H1 (cell line): ENCODE data around the gene MYMX. TPM values are rescaled to one million over a fixed set of nuclear protein-coding genes. Genes with fewer than 3 reads are reported as not detected.
A peak's percentile ranks its signal among the peaks of the same experiment; 100 is the strongest.

Source experiments
- CTCF ChIA-PET: fragments of 300-600 bp; sonication (Branson Sonifier 250); formaldehyde crosslinking; loops from one replicate; lab custom pipeline; 2021; ENCODE audit not compliant: partially characterized antibody; lab: Charles Lee
- POLR2A ChIA-PET: fragments of 300-600 bp; sonication (Branson Sonifier 250); formaldehyde crosslinking; loops from one replicate; lab custom pipeline; 2021; ENCODE audit warnings: inconsistent platforms; ENCODE audit not compliant: partially characterized antibody; lab: Charles Lee
- DNase-seq, 2 experiments: peaks; one replicate each; pipeline versions ENCODE4 v3.0.0 to v3.0.0-alpha.2; 2010 to 2022; ENCODE audit warnings: low spot score in 2 of 2, low read depth in 1 of 2, mixed read lengths in 1 of 2
- FAIRE-seq: peaks from 2 replicates; lab custom pipeline; 2011; peaks lifted over from hg19 to GRCh38; lab: Jason Lieb, UNC
- H2AFZ ChIP-seq: 2 replicates; pipeline ENCODE4 v1.8.1; 2012; ENCODE audit warnings: low read length, inconsistent platforms
- H2AK5ac ChIP-seq: 2 replicates; pipeline ENCODE4 v1.6.1; 2013; ENCODE audit warnings: low read depth, low read length
- H2BK120ac ChIP-seq: replicated peaks from 2 replicates; pipeline ENCODE3; 2013; ENCODE audit warnings: low read depth, low read length, inconsistent platforms
- H2BK12ac ChIP-seq: 2 replicates; pipeline ENCODE4 v1.6.1; 2013; ENCODE audit warnings: low read depth, low read length
- H2BK15ac ChIP-seq: 2 replicates; pipeline ENCODE4 v1.6.1; 2013; ENCODE audit warnings: low read length
- H2BK20ac ChIP-seq: 2 replicates; pipeline ENCODE4 v1.6.1; 2013; ENCODE audit warnings: low read length
- H2BK5ac ChIP-seq: 2 replicates; pipeline ENCODE4 v1.6.1; 2013; ENCODE audit warnings: low read depth, low read length
- H3K14ac ChIP-seq: 2 replicates; pipeline ENCODE4 v1.6.1; 2013; ENCODE audit warnings: inconsistent platforms; ENCODE audit not compliant: insufficient read length
- H3K18ac ChIP-seq: 2 replicates; pipeline ENCODE4 v1.6.1; 2013; ENCODE audit warnings: low read length; ENCODE audit errors: extremely low read depth
- H3K23ac ChIP-seq: 2 replicates; pipeline ENCODE4 v1.6.1; 2013; ENCODE audit warnings: inconsistent platforms; ENCODE audit not compliant: insufficient read length
- H3K23me2 ChIP-seq: 2 replicates; pipeline ENCODE4 v1.6.1; 2013; ENCODE audit warnings: low read depth, low read length
- H3K27ac ChIP-seq: 2 replicates; pipeline ENCODE4 v1.6.1; 2011; ENCODE audit warnings: low read depth, low read length, inconsistent platforms
- H3K27me3 ChIP-seq, 4 experiments: replicated peaks in 1 of 4; 1 replicate in 1 of 4; 2 replicates in 3 of 4; pipeline versions ENCODE4 v1.6.1 to v1.8.1; 2011 to 2013; ENCODE audit warnings: low read length in 3 of 4, mild to moderate bottlenecking in 3 of 4, inconsistent platforms in 2 of 4, mixed read lengths in 2 of 4, moderate library complexity in 1 of 4; ENCODE audit not compliant: control insufficient read depth in 3 of 4, insufficient read depth in 3 of 4; ENCODE audit errors: extremely low read depth in 1 of 4
- H3K36me3 ChIP-seq, 4 experiments: 2 replicates each; pipeline versions ENCODE4 v1.6.1 to v1.8.1; 2011 to 2013; ENCODE audit warnings: mild to moderate bottlenecking in 4 of 4, low read length in 3 of 4, moderate library complexity in 2 of 4, control low read depth in 1 of 4, inconsistent platforms in 1 of 4; ENCODE audit not compliant: insufficient read depth in 4 of 4, control insufficient read depth in 2 of 4
- H3K4ac ChIP-seq: replicated peaks from 2 replicates; pipeline ENCODE3; 2013; ENCODE audit warnings: low read length, low read depth, mixed read lengths, inconsistent platforms; ENCODE audit not compliant: insufficient read length
- H3K4me1 ChIP-seq, 4 experiments: replicated peaks in 1 of 4; 1 replicate in 1 of 4; 2 replicates in 3 of 4; pipeline versions ENCODE4 v1.6.1 to v1.8.1; 2011 to 2013; ENCODE audit warnings: low read length in 3 of 4, inconsistent platforms in 2 of 4, mixed read lengths in 1 of 4; ENCODE audit not compliant: insufficient read depth in 4 of 4, control insufficient read depth in 3 of 4
- H3K4me2 ChIP-seq, 2 experiments: 2 replicates each; pipeline versions ENCODE4 v1.6.1 to v1.8.1; 2011 to 2013; ENCODE audit warnings: low read depth in 2 of 2, low read length in 2 of 2, control low read depth in 1 of 2, inconsistent platforms in 1 of 2, mild to moderate bottlenecking in 1 of 2; ENCODE audit not compliant: insufficient read depth in 1 of 2
- H3K4me3 ChIP-seq, 4 experiments: fragments of 200-600, 300-600 bp in 1 of 4; sonication (generic), shearing (Covaris generic), sonication (Bioruptor Twin) in 1 of 4; 2 replicates each; pipeline versions ENCODE4 v1.5.1 to v1.8.1; 2011 to 2016; ENCODE audit warnings: low read length in 4 of 4, low read depth in 3 of 4, control low read depth in 2 of 4, inconsistent platforms in 2 of 4, mild to moderate bottlenecking in 2 of 4, mixed read lengths in 1 of 4, moderate library complexity in 1 of 4; ENCODE audit not compliant: insufficient read depth in 2 of 4; ENCODE audit errors: extremely low read depth in 1 of 4
- H3K56ac ChIP-seq: replicated peaks from 2 replicates; pipeline ENCODE3; 2013; ENCODE audit warnings: low read depth, mild to moderate bottlenecking, mixed read lengths, low read length, inconsistent platforms; ENCODE audit not compliant: insufficient read length
- H3K79me1 ChIP-seq: 2 replicates; pipeline ENCODE4 v1.6.1; 2013; ENCODE audit warnings: low read depth, low read length, control low read depth
- H3K79me2 ChIP-seq, 2 experiments: 2 replicates each; pipeline versions ENCODE4 v1.6.1 to v1.8.1; 2012 to 2013; ENCODE audit warnings: low read length in 2 of 2, mild to moderate bottlenecking in 2 of 2, inconsistent platforms in 1 of 2; ENCODE audit not compliant: insufficient read depth in 2 of 2, control insufficient read depth in 1 of 2
- H3K9ac ChIP-seq, 4 experiments: replicated peaks in 1 of 4; 1 replicate in 1 of 4; 2 replicates in 3 of 4; pipeline versions ENCODE4 v1.6.1 to v1.8.1; 2011 to 2013; ENCODE audit warnings: low read depth in 3 of 4, low read length in 3 of 4, control low read depth in 2 of 4, mild to moderate bottlenecking in 2 of 4, moderate library complexity in 2 of 4, inconsistent platforms in 1 of 4; ENCODE audit errors: extremely low read depth in 1 of 4
- H3K9me3 ChIP-seq, 2 experiments: 2 replicates each; pipeline versions ENCODE4 v1.6.1 to v1.8.1; 2012 to 2013; ENCODE audit warnings: mild to moderate bottlenecking in 2 of 2, moderate library complexity in 2 of 2, control low read depth in 1 of 2, inconsistent platforms in 1 of 2, low read depth in 1 of 2, low read length in 1 of 2, mixed read lengths in 1 of 2; ENCODE audit not compliant: insufficient read depth in 2 of 2
- H4K20me1 ChIP-seq, 2 experiments: replicated peaks in 1 of 2; 2 replicates each; pipeline versions ENCODE3 to v1.8.1; 2011 to 2013; ENCODE audit warnings: inconsistent platforms in 2 of 2, low read length in 2 of 2, mild to moderate bottlenecking in 1 of 2; ENCODE audit not compliant: insufficient read depth in 2 of 2, control insufficient read depth in 1 of 2
- H4K5ac ChIP-seq: 2 replicates; pipeline ENCODE4 v1.6.1; 2013; ENCODE audit warnings: low read length, low read depth, mixed read lengths, inconsistent platforms; ENCODE audit not compliant: insufficient read length
- H4K8ac ChIP-seq: 2 replicates; pipeline ENCODE4 v1.8.0; 2013; ENCODE audit warnings: mild to moderate bottlenecking, moderate library complexity, low read length, inconsistent platforms; ENCODE audit not compliant: insufficient read depth; ENCODE audit errors: extremely low read depth
- H4K91ac ChIP-seq: replicated peaks from 2 replicates; pipeline ENCODE3; 2013; ENCODE audit warnings: low read length, mixed read lengths, inconsistent platforms; ENCODE audit not compliant: insufficient read length
- ASH2L ChIP-seq: fragments of 200-600, 300-600 bp; sonication (generic); IDR thresholded peaks from one replicate; pipeline ENCODE4 v1.7.1; 2017; ENCODE audit warnings: low read length
- CHD1 ChIP-seq: IDR thresholded peaks from 2 replicates; pipeline ENCODE4 v1.6.1; 2012; ENCODE audit warnings: low read depth, low read length, improper control_type of control experiment
- CHD2 ChIP-seq: IDR thresholded peaks from 2 replicates; pipeline ENCODE4 v1.6.1; 2012; ENCODE audit warnings: low read length, improper control_type of control experiment
- CREB1 ChIP-seq: IDR thresholded peaks from 2 replicates; pipeline ENCODE4 v1.6.1; 2012; ENCODE audit warnings: inconsistent platforms
- MAX ChIP-seq: IDR thresholded peaks from 2 replicates; pipeline ENCODE4 v1.6.1; 2012; ENCODE audit warnings: inconsistent platforms
- PHF8 ChIP-seq: fragments of 200-600 bp; sonication (generic); conservative IDR thresholded peaks from 2 replicates; pipeline ENCODE4 v1.7.1; 2012; ENCODE audit warnings: low read depth, mild to moderate bottlenecking, inconsistent platforms, low read length, moderate library complexity
- RFX5 ChIP-seq: IDR thresholded peaks from 2 replicates; pipeline ENCODE4 v1.6.1; 2011; ENCODE audit warnings: low read depth, low read length, improper control_type of control experiment, borderline replicate concordance
- RNF2 ChIP-seq: fragments of 200-900, 300-1000 bp; sonication (generic); IDR thresholded peaks from 2 replicates; pipeline ENCODE4 v1.7.1; 2016; ENCODE audit warnings: borderline replicate concordance, low read depth, mild to moderate bottlenecking, antibody characterized with exemption, low read length; ENCODE audit not compliant: poor library complexity, severe bottlenecking; ENCODE audit errors: missing control alignments
- SUZ12 ChIP-seq: fragments of 200-600 bp; sonication (generic); IDR thresholded peaks from 2 replicates; pipeline ENCODE4 v1.6.1; 2012; ENCODE audit warnings: mild to moderate bottlenecking, inconsistent platforms, low read length, moderate library complexity, mixed read lengths
- TEAD4 ChIP-seq: IDR thresholded peaks from 2 replicates; pipeline ENCODE4 v1.6.1; 2012; ENCODE audit warnings: low read depth, low read length, inconsistent platforms, mixed read lengths
- WGBS, 2 experiments: shearing (Covaris generic) in 1 of 2; methylation state at CpG; one replicate each; pipeline versions ENCODE4 v1.1.6 to v1.1.7; 2013 to 2015; ENCODE audit warnings: low lambda C conversion rate in 2 of 2, mixed read lengths in 2 of 2, inconsistent platforms in 1 of 2, low coverage in 1 of 2, missing lambda C conversion rate in 1 of 2; ENCODE audit not compliant: insufficient replicate concordance in 2 of 2, insufficient coverage in 1 of 2, insufficient read length in 1 of 2; ENCODE audit errors: extremely low coverage in 1 of 2, missing lambda C conversion rate in 1 of 2; 5-methylcytosine and 5-hydroxymethylcytosine counted together
- polyA plus RNA-seq, 7 experiments: library from polyadenylated mRNA; depleted of rRNA in 3 of 7; stranded (reverse) in 5 of 7; unstranded in 2 of 7; fragments of >200 nt in 5 of 7; fragments of 200-250 nt in 2 of 7; gene quantifications; 1 replicate in 5 of 7; 2 replicates in 1 of 7; 4 replicates in 1 of 7; pipeline versions ENCODE4 v1.2.1 to v1.2.3, GENCODE V29; 2011 to 2013; ENCODE audit warnings: missing spikeins in 2 of 7, mixed read lengths in 2 of 7
- total RNA-seq: library from RNA; stranded (reverse); fragmentation: NEBNext Ultra II Directional; extraction: Animal tissue kit (Norgen Biotek cat#: 25700); gene quantifications from 2 replicates; pipeline ENCODE4 v1.2.1, GENCODE V29; 2021

The MYMX gene
- total and polyA plus RNA-seq, 2 of the 8 experiments (the other 6 are each of a cell fraction or from before 2014, with no cell fraction given): 4.7 to 6.9 TPM

GRCh38 chr6:44180406-44180805 lies 36.3 kb upstream of the MYMX start:
- Histone ChIP-seq H2BK12ac (0 out of 2 replicates have a peak overlapping the region, but pooled peaks have one; percentile 27), H3K4me1 (peaks cover 2 to 15% (median 3%) of the 10 kb centered on the region in 4 experiments; a peak in 5 of 7 replicates), H3K27ac (no peak overlapping the region), H4K20me1 (no peaks in the 10 kb centered on the region), H3K79me1 (no peaks in the 10 kb centered on the region), H3K23ac (no peak overlapping the region), H3K4ac (no peak overlapping the region), H2BK15ac (no peak overlapping the region), H3K4me2 (no peak overlapping the region), H3K79me2 (no peaks in the 10 kb centered on the region), H4K91ac (no peak overlapping the region), H3K9me3 (no peaks in the 10 kb centered on the region), H3K56ac (no peak overlapping the region), H3K23me2 (peaks cover 10% of the 10 kb centered on the region; the same call in 1 of the 2 replicates), H3K27me3 (no peaks in the 10 kb centered on the region), H4K8ac (no peak overlapping the region), H4K5ac (no peak overlapping the region), H2BK20ac (no peak overlapping the region), H3K4me3 (no peak overlapping the region), H2AFZ (no peak overlapping the region), H3K36me3 (no peaks in the 10 kb centered on the region), H3K9ac (no peak overlapping the region), H2AK5ac (no peak overlapping the region), H3K14ac (no peak overlapping the region), H2BK120ac (no peak overlapping the region), H2BK5ac (no peak overlapping the region), H3K18ac (no peak overlapping the region)
- POLR2A ChIA-PET: interaction anchor here (0.8 to 2.2 kb wide), 11 partner anchors 13 to 76 kb away, joined by 3 to 9 read pairs (median 4); partner anchors contain the start of gene SLC29A1
- FAIRE-seq (no peak), DNase-seq (no peak)
- 86% methylated on average over 4 of the region's 4 CpGs; no CpG with 5 or more reads in 1 of the 2 experiments for WGBS, 2 experiments
- CTCF ChIA-PET: interaction anchor here (0.6 to 10.8 kb wide), 5 partner anchors 15 to 1054 kb away, joined by 3 to 287 read pairs (median 3); partner anchors contain the start of gene SLC29A1
- TF ChIP-seq PHF8: no peak
- TF ChIP-seq RFX5: no peak
- TF ChIP-seq RNF2: no peak
- no peak for TF ChIP-seq CHD1
- TF ChIP-seq SUZ12: no peak
- TF ChIP-seq MAX: no peak
- no peak for TF ChIP-seq CHD2
- TF ChIP-seq CREB1: no peak
- TF ChIP-seq ASH2L: no peak
- no peak for TF ChIP-seq TEAD4
